Left lobe of liver (tissue), 2 donors: ENCODE data around the gene SLC30A1. TPM values are rescaled to one million over a fixed set of nuclear protein-coding genes. Genes with fewer than 3 reads are reported as not detected.
A peak's percentile ranks its signal among the peaks of the same experiment; 100 is the strongest.

ENCODE experiments used
- ATAC-seq: fragments of 200-7000 bp; cut with Tn5 transposase; one replicate; pipeline ENCODE4 v1.9.1; 2020; ENCODE audit warnings: mild to moderate bottlenecking, moderate library complexity
- DNase-seq: peaks from one replicate; pipeline ENCODE4 v3.0.0-alpha.2; 2020; ENCODE audit warnings: low spot score
- total RNA-seq: library from RNA; stranded (reverse); gene quantifications from one replicate; pipeline ENCODE4 v1.2.1, GENCODE V29; 2021
- donor health status: DM: no; HTN: no; CAD: no; lungs with moderate emphysema.
- donor health status: DM: no; HTN: yes; CAD: no.

The SLC30A1 gene
- total RNA-seq, 1 donor from 2014 or later = 48.6 TPM

DNA sequence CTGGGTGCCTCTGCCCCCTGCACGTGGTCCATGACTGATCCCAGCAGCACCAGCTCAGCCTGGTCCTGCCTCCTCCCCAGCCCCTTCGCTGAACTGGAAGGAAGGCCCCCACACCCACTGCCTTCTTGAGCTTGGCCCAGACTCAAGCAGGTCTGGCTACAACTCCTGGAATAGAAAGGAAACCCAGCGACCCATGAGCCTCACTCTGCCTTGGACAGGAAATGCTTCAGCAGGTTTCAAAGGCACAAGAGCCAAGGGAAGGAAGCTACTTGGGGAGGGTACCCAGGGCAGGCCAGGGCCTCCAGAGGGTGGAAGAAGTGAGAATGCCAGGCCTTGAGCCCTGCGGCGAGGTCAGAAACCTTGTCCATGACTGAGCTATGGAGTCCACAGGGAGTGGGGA is 51.1 kb downstream of the SLC30A1 start:
- ATAC-seq (no peak), DNase-seq (no peak)

DNA sequence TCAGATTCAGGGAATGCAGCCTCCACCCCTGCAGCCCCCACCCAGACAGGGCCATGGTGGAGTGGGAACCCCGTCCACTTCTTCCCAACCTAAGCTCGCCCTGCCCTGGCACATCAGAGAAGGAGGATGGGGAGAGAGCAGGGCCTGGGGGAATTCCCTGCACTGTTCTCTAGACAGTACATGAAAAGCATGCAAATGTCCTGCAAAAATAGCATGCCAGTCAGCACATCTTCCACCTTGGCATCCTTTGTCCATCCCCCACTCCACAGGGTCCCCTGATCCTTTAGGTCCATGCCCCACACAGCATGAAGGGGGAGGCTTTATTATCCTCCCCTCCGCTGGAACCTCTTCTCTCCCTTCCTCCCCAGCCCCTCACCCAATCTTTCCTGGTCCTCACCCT is 52.0 kb downstream of the SLC30A1 start:
- no peak for DNase-seq
- no peak for ATAC-seq

DNA sequence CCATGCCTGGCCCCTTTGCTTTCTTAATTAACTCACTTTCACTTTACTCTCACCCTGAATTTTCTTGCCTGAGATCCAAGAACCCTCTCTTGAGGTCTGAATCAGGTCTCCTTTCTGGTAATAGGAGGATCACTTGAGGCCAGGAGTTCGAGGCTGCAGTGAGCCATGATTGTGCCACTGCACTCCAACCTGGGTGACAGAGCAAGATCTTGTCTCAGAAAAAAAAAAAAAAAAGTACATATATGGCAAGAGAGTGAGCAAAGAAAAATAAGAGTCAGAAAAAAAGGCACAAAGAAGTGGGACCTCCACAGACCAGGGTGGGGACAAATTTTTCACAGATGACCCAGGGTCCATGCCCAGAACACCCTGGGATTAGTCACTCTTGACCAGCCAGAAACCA is 52.9 kb downstream of the SLC30A1 start:
- ATAC-seq (no peak), DNase-seq (no peak)

DNA sequence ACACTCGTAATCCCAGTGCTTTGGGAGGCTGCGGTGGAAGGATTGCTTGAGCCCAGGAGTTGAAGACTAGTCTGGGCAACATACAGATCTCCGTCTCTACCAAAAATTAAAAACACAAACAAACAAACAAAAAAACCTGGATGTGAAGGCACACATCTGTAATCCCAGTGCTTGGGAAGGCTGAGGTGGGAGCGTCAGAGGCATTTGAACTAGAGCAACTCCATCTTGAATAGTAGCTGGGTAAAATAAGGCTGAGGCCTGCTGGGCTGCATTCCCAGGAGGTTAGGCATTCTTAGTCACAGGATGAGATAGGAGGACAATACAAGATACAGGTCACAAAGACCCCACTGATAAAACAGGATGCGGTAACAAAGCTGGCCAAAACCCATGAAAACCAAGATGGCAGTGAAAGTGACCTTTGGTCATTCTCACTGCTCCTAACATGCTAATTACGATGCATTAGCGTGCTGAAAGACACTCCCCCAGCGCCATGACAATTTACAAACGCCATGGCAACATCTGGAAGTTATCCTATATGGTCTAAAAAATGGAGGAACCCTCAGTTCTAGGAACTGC is 53.8 kb downstream of the SLC30A1 start:
- no peak for DNase-seq
- no peak for ATAC-seq

DNA sequence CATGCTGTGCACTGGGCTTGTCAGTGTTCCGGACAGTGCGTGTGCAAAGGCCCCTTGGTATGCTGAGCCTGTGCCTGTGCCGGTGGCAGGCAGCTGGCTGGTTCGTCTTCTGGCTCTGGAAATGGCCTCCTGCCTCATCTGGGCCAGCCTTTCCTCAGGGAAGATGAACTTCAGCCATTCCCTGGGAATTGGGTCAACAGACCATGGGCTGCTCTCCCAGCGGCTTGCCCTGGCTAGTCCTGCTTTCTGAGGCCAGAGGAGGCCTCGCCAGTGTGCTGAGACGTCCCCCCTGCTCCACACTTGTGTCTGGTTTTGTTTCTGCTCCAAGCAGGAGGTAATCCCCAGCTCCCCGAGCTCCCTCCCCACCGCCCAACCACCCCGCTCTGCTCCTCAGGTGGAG is 54.4 kb downstream of the SLC30A1 start:
- DNase-seq (peak; percentile 73), ATAC-seq (peak; percentile 72)

DNA sequence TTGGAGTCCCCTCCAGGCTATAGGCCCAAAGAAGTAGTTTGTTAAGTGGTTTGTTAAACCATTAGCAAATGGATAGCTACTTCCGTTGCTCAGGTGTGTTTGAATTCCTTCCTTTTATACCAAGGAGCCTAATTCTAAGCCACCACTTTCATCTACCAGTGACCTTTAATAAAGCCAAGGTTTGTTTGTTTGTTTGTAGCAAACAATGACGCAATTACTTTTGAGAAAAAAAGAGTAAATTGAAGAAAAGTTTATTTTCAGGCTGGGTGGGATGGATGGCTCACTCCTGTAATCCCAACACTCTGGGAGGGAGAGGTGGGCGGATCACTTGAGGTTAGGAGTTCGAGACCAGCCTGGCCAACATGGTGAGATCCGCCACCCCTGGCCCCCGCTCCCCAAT is 56.2 kb downstream of the SLC30A1 start:
- ATAC-seq (no peak), DNase-seq (no peak)

Other genes with a start within 250 kb of the SLC30A1 start
- not detected for gene RD3, start 87.0 kb downstream of the SLC30A1 start, total RNA-seq
- gene NEK2, start 96.5 kb upstream of the SLC30A1 start, total RNA-seq = 0.13 TPM